HG02840 (cell line): Measurements from ENCODE around the gene NAA40.

Source experiments
- ATAC-seq: cut with Tn5 transposase; IDR thresholded peaks from one replicate; pipeline ENCODE4 v1.9.1; 2021; ENCODE audit warnings: mild to moderate bottlenecking, moderate library complexity, moderate number of reproducible peaks; ENCODE audit not compliant: unreplicated experiment, low FRiP score

Gene NAA40

DNA sequence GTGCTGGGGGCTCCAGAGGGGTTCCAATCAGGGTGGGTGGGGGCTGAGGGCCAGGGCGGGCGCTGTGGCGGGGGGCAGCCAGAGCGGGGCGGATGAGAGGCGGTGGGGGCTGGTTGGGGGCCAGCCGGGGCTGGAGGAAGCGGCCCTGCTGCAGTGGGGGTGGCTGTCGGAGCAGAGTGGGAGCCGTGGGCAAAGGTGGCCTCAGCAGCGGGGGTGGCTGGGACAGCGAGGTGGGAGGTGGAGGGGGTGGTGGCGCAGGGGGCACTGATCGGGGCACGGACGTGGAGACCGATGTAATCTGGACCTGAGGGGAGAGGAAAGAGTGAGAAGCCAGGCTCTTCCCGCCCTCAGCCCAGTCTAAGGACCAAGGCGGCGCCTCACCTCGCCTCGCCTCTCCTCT, 26.9 kb upstream of the NAA40 start:
- ATAC-seq: no peak

DNA sequence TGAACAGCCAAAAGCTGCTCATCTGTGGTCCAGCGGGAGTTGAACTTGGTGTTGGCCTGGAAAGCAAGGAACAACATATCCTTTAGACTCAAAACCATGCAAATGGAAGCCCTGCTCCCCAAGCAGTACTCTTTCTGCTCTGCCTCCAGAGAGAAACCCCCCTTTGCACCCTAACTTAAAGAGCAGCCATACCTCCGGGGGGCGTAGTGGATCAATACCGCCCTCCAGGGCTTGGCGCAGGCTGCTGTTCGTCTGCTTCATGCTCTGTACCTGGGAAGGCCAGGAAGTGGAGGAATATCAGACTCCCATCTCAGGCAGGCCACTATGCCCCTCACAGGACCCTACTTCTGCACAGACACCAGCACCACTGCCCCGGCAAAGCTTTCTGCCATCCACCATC, 26.1 kb upstream of the NAA40 start:
- no peak for ATAC-seq

DNA sequence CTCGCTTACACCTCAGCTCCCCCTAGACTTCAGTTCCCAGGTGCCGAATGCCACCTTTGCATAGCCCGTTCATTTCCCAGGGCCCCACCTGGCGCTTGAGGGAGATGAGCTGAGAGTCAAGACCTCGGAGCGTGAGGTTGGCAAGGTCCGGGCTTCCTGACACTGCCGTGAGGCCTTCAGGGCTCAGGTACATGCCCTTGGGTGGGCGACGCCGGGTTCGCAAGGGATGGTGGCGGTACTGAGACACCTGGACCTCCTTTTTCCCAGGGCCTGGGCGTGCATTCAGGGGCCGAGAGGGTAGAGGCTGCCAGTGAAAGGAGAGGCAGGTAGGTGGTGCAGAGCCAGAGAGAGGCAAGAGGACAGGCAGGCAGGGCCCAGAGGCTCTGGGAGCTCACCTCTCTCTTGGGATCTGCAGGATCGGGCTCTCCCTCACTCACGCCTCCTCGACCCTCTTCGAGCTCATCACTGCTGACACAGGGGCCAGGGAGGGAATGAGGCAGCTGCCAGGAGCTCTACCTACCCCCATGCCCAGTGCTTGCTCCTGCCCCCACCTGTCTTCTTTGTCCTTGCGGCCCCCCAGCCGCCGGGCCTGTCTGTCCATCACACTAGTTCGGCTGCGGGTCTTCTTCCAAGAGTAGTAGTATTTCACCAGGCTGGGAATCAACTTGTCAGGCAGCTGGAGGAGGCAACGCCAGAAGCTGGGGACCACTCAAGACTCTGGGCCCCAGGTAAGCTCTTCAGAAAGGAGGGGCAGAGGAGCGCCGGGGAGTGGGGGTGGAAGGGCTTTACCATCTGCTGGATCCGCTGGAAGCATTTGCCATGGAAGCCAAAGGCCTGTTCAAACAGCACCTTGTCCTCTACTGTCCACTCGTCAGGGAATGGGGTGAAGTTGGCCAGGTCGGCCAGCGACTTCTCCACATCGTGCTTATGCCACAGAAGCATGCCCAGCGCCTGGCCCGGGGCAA, 24.7 kb upstream of the NAA40 start:
- ATAC-seq: no peak

DNA sequence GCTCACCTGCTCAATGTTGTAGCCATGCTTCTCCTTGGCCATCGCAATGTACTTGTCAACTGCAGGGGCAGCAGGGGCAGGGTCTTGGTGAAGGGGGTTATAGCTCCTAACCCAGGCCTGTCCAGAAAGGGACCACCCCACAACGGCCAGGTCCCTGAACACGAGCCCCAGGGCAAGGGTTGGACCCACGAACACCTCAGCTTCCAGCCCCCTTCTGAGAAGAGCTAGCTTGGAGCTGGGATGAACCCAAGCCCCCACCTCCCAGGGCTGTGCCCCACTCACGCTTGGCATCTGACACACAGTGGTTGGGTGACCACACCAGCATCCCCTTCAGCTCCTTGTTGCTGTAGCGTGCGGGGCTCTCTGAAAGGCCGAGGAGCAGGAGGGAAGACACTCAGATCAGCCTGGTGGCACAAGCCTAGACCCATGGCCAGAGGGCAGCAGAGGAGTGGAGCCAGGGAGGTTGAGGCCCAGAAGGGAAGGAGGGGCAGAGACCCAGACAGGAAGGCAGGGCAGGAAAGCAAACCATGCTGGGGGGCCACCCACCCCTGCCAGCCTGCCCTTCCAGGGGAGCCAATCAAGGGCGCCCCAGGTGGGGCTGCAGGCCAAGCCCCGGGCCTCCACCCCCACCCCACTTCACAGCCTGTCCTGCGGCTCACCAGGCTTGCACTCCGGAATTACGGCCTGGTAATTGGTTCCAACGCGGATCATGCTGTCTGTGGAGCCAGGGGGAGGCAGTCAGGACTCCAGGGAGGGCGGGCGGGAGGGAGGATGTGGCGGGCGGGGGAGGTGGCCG, 23.7 kb upstream of the NAA40 start:
- ATAC-seq: no peak

DNA sequence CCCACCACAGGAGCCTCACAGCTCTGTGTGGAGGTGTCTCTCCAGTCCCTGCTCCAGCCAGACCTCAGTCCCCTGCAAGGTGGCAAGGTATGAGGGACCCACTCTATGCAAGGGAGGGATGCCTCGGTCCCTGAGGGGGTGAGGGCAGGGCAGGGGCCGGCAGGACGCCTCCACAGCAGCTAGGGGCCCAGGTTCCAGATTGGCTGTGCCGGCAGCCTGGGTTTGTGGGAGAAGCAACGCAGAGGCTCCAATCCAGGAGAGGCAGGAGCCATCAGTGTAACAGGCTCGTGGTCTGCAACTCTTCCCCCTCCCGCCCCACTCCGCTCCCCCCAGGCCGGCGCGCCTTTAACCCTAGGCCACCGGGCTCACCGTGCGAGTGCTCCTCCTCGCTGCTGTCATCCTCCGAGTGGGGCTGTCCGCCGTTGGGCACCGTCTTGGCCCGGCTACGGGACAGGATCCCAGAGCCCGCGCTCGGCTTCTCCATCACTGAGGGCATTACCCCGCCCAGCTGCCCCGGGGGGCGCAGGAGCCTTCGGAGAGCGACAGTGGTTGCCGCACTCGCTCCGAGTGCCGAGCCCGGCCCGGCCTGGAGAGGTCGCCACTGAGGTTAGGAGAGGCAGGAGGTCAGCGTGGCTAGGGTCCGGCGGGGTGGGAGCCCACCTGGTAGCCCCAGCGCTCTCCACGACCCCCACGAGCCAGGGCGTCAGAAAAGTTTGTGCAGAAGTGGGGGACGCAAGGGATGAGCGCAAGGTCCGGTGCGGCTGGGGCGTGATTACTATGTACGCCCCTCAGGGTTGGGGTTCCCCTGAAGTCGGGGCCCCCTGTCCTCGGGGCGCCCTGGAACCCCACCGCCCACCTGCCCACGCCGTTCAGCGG, 22.6 kb upstream of the NAA40 start:
- ATAC-seq: no peak

DNA sequence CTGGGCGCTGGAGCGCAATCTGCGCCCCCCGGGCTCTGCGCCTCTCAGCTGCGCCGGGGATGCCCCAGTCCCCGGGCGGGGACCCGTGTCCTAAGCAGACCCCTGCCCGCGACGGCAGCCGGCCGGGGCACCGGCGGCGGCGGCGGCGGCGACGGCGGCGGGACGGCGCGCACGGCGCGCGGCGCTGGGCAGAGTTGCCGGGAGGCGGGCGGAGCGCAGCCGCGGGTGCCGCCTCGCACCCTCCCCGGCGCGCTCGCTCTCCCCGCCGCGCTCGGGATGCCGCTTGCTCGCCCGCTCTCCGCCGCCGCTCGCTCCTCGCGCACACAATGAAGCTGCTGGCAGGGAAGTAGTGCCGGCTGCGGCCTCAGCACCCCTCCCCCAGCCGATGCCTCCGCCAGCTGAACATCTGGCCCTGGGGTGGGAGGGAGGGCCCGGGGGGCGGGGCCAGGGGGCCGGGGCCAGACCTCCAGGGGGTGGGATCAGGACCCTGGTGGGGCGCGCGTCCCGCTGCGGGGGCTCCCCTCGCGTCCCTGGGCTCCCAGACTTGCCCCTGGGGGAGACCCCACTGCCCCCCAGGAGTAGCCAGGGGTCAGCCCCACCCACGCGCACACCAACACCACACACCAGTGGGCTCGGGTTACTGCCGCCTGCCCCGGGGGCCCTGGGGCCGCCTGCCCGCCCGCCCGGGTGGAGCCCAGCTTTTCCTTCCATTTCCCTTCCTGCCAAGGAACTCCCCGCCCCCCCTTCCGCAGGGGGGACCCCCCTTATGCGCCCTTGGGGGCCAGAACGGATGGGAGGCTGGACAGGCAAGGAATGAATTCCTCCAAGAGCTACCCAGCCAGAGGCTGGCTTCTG, 21.7 kb upstream of the NAA40 start, which contains the start of gene RCOR2:
RCOR2 (minus strand) TSS at position 328 of the 855 bp plus-strand sequence. CDS start 708 bp downstream, outside the sequence.
- ATAC-seq: no peak

DNA sequence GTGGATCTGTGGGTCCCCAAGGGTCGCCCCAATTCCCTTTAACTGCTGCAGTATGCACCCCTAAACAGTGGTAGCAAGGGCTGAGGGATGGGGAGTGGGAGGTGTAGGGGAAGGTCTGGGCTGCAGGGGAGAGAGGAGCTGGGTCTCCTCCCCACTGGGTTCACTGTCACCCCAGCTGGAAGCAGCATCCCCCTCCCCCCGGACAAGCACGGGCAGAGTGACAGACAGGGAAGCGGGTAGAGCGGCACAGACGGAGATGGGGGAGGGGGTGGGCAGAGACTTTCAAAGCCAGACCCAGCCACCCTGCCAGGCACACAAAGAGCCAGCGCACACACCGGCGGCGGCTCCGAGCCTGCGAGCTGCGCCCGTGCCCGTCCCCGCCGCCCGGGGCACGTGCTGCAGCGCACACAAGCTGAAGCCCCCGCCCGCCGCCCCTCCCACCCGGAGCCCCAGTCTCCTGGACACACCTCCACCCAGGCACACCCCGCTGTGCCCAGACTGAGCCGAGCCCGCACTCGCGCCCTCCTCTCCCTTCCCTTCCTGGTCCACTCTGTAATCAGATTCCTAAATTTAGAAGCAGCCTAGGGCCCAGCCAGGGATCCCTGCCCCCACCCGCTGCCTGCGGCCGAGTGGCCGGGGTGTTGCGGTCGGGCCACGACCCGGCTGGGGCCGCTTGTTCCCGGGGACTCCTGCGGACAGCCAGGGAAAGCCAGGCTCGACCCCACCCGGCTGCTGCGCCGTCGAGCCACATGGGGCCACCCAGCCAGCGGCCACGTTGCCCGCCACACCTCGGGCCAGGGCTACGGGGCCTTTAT, 20.9 kb upstream of the NAA40 start:
- no peak for ATAC-seq

DNA sequence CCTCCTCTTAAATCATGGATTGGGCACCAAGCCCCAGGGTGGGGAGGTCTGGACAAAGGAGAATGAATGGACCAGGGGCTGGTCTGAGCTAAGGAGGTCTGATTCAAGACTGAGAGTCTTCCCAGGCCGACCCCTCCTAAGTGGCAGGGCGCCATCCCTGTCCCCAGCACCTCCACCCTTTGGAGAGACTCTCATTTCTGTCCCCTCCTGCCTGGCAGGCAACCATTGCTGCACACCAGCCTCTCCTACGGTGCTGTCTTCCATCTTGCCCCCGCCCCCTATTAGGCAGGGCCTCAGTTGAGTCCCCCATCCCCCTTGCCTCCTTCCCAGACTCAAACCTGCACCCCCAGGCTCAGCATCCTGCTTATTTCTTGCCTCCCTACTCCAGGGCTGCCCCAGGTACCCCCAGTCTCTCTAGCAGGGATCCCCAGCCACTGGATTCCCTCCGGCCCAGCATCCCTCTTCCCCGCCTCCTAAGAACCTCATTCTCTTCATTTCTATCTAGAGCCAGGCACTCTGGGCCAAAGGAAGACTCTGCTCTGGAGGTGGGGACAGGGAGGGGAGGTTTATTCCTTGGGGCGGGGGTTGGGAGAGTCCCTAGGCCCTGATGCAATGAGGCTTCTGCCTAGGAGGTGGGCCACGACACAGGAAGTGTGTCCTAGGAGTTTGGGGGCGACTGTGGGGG, 20.2 kb upstream of the NAA40 start:
- no peak for ATAC-seq

DNA sequence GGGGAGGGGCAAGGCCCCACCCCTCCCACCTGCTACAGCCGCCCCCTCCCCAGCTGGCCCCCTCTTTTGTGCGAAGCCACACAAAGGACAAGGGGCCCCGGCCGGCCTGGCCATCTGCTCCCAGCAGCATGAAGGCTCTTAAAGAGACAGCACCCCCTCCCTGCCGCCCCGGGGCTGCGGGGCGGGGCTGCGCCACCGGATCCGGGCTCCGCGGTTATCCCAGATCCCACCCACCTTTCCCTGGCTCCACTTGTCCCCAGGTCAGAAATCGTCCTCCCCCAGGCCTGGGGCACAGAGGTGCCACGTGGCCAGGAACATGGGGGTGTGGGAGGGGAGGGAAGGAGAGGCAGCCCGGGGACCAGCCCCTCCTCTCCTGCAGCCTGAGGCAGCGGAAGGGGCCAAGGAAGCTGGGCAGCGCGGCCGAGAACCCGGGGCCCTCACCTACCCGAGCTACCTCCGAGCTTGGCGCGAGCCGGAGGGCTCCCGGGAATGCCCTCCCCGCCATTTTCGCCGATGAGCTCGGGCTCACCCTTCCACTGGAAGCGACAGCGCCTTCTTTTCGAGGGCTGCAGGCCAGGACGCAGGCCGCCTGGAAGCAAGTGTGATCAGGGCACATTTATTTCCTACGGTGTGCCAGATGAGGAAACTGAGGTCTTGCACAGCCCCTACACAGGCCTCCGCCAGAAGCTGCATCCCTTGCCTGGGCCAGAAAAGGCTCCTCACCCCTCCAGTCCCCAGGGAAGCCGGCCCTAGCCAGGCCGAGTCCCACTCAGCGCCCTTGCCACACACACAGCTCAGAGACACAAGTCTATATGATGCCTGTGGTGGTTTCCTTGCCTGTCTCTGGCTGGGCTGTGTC, 19.3 kb upstream of the NAA40 start:
- ATAC-seq: no peak

DNA sequence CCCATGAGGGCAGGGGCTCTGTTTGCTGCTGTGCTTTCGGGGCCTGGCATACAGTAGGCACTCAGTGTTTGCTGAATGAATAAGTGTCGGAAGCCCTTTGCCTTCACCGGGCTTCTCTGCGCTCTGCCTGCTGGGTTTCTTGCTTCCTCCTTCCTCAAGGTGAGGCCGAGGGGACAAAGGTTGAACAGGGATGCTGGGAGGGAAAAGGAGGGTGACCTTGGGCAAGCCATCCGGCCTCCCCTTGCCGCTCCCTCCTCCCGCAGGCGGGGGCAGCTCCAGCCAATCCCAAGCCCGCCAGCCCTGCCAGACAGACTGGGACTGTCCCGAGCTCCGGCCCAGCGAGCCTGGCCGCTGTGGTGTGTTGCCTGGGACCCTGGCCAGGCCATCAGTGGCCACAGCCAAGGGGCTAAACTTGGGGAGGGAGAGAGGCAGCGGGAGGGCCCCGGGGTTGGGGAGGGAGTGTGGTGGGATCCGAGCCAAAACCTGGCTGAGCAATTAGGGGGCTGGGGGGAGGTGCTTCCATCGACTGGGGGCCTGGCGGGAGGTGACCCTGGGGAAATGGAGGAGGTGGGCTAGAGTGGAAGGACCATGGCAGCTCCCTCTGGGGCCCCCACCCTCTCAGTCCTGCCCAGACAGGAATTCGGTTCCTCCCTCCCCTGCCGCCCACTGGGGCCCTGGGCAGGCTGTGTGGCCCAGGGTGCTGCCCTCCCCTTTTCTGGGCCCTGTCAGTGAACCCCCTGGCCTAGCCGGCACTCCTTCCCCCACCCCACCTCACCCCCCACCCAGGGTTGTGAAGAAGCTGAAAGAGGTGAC, 18.5 kb upstream of the NAA40 start:
- ATAC-seq: no peak

DNA sequence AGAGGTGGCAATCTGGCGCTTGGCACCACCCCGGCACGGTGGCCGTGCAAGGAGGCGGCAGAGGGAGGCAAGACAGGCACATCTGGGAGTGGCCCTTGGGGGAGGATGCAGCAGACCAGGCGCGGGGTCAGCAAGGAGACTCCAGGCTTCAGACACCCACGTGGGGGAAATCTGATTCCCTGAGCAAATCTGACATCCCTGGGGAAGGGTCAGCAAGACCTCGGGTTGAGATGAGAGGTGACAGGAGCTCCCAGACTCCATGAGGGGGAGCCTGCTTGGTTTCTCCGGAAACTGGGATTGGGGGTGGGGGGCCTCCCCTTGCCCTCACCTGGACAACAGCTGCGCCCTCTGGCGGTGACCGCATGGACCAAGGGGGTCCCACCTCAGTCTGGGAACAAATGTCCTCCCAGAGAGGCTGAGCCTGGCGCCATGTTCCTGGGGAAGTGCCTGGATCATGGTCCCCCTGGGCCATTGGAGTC, 17.8 kb upstream of the NAA40 start:
- no peak for ATAC-seq

DNA sequence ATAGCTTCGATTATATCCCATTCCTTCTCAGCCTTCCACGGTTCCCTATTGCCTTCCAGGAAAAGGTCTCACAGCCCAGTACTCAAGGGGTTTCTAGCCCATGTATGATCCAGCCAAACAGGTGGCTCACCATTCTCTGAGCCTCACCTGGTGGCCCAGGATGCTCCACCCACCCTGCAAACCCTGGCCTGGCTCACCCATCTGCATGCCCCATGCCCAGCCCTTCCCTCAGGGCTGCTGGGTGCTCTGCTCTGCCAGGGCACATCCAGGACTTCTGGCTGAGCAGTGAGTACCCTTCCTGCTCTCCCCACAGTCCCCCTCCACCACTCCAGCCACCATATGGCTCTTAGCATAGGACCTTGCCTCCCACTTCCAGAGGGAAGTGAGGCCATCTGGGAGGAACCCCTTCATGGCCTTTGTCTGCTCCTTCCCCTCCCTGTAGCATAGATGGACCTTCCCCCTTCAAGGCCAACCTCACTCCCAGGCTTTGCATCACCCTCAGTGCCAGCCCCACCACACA, 16.1 kb upstream of the NAA40 start:
- no peak for ATAC-seq

DNA sequence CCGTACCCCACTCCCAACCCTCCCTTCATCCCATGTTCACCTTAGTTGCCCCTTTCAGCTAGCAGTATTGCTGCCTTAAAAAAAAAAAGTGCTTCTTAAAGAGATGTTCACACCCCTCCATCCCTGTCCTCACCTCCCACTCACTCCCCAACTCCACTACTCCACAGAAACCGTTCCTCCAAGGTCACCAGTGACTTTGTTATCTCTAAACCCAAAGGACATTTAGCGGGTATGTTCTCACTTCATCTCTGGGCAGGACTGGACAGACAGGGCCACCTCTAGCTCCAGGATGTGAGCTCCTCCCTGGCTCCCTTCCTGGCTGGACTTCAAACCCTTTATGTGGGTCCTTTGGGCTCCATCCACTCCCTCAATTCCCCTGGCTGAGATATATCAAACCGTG, 15.5 kb upstream of the NAA40 start:
- ATAC-seq: no peak

DNA sequence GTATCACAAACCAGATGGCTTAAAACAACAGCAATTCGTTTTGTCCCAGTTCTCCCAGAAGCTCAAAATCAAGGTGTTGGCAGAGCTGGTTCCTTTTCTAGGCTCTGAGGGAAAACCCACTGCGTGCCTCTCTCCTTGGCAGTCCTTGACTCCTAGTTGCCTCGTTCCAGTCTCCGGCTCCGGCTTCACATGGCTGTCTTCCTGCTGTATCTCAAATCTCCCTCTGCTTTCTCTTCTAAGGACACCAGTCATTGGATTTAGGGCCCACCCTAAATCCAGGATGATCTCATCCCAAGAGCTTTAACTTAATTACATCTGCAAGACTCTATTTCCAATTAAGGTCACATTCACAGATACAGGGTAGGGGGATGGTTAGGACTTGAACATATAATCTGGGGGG, 9.2 kb upstream of the NAA40 start:
- ATAC-seq: no peak

DNA sequence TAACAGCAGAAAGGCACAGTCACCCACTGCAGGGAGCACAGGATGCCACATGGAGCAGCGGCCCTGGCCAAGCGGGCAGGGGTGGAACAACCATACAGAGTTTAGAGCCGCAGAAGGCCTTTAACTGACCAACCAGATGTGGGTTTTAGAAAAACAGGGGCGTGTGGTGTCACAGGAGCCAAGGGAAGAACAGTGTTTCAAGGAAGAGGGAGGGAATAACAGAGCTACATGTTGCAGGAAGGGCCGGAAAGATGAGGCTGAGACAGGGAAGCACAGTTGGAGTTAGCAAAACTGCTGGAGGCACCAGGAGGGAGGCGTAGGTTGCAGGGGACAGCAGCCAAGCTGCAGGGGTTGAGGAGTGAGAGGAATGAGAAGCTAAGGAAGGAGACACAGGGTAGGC, 7.8 kb upstream of the NAA40 start:
- ATAC-seq: no peak

DNA sequence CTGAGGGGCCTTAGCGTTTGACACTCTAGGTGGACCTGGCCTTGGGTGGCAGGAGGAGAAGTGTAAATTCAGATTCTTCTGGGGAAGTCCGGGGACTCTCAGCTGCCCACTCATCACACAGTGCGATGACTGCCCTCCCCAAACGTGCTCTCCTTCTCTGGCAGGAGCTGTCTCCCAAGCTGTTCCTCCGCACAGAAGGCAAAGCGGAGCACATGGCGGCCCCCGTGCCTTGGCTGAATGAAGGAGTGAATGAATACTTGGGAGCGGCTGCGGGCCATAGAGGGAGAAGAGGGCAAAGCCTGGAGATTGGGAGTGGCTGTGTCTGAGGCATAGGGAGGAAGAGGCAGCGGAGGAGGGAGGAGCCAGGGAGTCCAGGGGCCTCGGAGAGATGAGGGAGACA, 6.9 kb upstream of the NAA40 start:
- ATAC-seq: no peak
